Caco-2 (cell line): ENCODE data around the gene BCL2L2. TPM values are rescaled to one million over a fixed set of nuclear protein-coding genes. Genes with fewer than 3 reads are reported as not detected.

Source experiments
- BruUV-seq: library from RNA; stranded (reverse); fragments of 400-500 nt; replicated peaks from 2 replicates; lab custom pipeline; 2021; lab: Mats Ljungman, UMichigan
- CTCF ChIA-PET: fragments of 300-600 bp; sonication (Branson Sonifier 250); formaldehyde crosslinking; loops from one replicate; lab custom pipeline; 2022; ENCODE audit warnings: antibody characterized with exemption; lab: Charles Lee
- POLR2A ChIA-PET: fragments of 300-600 bp; sonication (Branson Sonifier 250); formaldehyde crosslinking; loops from one replicate; lab custom pipeline; 2022; ENCODE audit warnings: antibody characterized with exemption; lab: Charles Lee
- DNase-seq, 2 experiments: peaks; one replicate each; pipeline versions ENCODE4 v3.0.0 to v3.0.0-alpha.2; 2020 to 2022
- H3K27me3 ChIP-seq: replicated peaks from 2 replicates; pipeline ENCODE4 v1.6.0; 2011; ENCODE audit warnings: low read length; ENCODE audit not compliant: control insufficient read depth, insufficient read depth
- H3K36me3 ChIP-seq: 2 replicates; pipeline ENCODE4 v1.5.1; 2011; ENCODE audit warnings: low read length; ENCODE audit not compliant: control insufficient read depth, insufficient read depth
- H3K4me1 ChIP-seq: fragments of 250-450 bp; sonication (Bioruptor Pico); 2 replicates; pipeline ENCODE4 v1.5.1; 2020; ENCODE audit warnings: mild to moderate bottlenecking
- H3K4me3 ChIP-seq: 2 replicates; pipeline ENCODE4 v1.5.1; 2011; ENCODE audit warnings: low read depth, mild to moderate bottlenecking, control low read depth, low read length
- H3K9me3 ChIP-seq: fragments of 250-450 bp; sonication (Bioruptor Pico); 2 replicates; pipeline ENCODE4 v1.5.1; 2020; ENCODE audit warnings: mild to moderate bottlenecking, moderate library complexity
- H3K27ac Mint-ChIP-seq: one replicate; pipeline ENCODE4 v1.8.0; 2022; ENCODE audit warnings: mixed read lengths; ENCODE audit not compliant: unreplicated experiment
- H3K27me3 Mint-ChIP-seq: one replicate; pipeline ENCODE4 v1.8.0; 2022; ENCODE audit warnings: mixed read lengths; ENCODE audit not compliant: insufficient read depth, unreplicated experiment
- H3K36me3 Mint-ChIP-seq: one replicate; pipeline ENCODE4 v1.8.0; 2022; ENCODE audit warnings: mild to moderate bottlenecking, mixed read lengths; ENCODE audit not compliant: insufficient read depth, unreplicated experiment
- H3K4me1 Mint-ChIP-seq: one replicate; pipeline ENCODE4 v1.8.0; 2022; ENCODE audit warnings: low read depth, mixed read lengths; ENCODE audit not compliant: unreplicated experiment
- H3K4me3 Mint-ChIP-seq: one replicate; pipeline ENCODE4 v1.8.0; 2022; ENCODE audit warnings: mild to moderate bottlenecking, moderate library complexity, mixed read lengths; ENCODE audit not compliant: unreplicated experiment
- H3K9me3 Mint-ChIP-seq: one replicate; pipeline ENCODE4 v1.8.0; 2022; ENCODE audit warnings: mixed read lengths; ENCODE audit not compliant: unreplicated experiment
- intact Hi-C: fragments of 100-400 bp; cut with micrococcal nuclease; formaldehyde crosslinking; loops from one replicate; pipeline ENCODE4 v1.10.0; 2022; ENCODE audit not compliant: unreplicated experiment
- total RNA-seq: library from RNA; stranded (reverse); gene quantifications from 2 replicates; pipeline ENCODE4 v1.2.3, GENCODE V29; 2022
- TF ChIP-seq, protein P1 (sequence below), 2 experiments: fragments of 200-600 bp in 1 of 2; IDR thresholded peaks; 1 replicate in 1 of 2; 2 replicates in 1 of 2; pipeline versions ENCODE4 v1.5.1 to v1.8.0; 2011 to 2022; ENCODE audit warnings: antibody characterized with exemption in 1 of 2, control low read depth in 1 of 2, inconsistent platforms in 1 of 2, low read depth in 1 of 2, low read length in 1 of 2, mild to moderate bottlenecking in 1 of 2, moderate library complexity in 1 of 2; ENCODE audit not compliant: insufficient read depth in 1 of 2, severe bottlenecking in 1 of 2, unreplicated experiment in 1 of 2

BCL2L2 gene
- total RNA-seq, 1 experiment from 2014 or later, result 20.8 TPM

DNA sequence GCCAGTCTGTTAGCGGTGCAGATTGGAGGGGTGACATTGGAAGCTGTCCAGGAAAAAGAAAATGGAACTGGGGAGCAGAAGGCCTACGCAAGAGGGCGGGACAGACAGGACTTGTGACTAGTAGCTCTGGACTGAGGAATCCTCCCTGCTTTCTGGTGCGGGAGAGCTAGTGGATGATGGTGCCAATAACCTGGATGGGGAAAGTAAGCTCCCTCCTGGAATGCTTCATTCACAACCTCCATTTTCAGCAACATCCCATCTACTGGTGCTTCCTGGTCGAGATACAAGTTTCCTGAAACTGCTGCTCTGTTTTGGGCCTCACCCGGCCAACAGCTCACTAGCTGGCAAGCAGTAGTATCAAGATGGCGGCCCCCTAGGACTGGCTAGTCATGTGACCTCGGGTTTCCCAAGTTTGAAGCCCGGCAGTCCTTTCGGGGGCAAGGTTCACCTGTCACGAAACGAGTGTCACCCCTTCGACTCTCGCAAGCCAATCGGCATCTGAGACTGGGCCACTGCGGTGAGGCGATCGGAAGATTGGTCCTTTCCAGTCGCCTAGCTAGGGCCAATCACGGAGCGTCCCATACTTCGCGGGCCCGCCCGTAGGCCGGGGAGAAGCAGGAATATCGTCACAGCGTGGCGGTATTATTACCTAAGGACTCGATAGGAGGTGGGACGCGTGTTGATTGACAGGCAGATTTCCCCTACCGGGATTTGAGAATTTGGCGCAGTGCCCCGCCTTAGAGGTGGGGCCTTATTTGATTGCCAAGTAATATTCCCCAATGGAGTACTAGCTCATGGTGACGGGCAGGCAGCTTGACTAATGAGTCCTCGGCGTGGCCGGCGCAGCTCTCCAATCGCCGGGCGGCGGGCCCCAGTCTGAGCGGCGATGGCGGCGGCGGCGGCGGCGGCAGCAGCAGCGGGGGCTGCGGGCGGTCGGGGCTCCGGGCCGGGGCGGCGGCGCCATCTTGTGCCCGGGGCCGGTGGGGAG, 14.2 kb downstream of the BCL2L2 start, which contains the start of gene PABPN1:
Gene PABPN1 (plus strand): TSS at position 874 of the 988 bp plus-strand sequence. CDS start 13 bp downstream, at position 887.
- Mint-ChIP-seq H3K4me3 (peak within 1 kb of the TSS; percentile 96), H3K27me3 (no peaks in the 10 kb centered on the region), H3K4me1 (peaks cover 17% of the 10 kb centered on the region), H3K9me3 (no peaks in the 10 kb centered on the region), H3K27ac (peak within 1 kb of the TSS; percentile 96), H3K36me3 (peaks cover 70% of the 10 kb centered on the region)
- Histone ChIP-seq H3K36me3 (peaks cover 2% of the 10 kb centered on the region), H3K4me1 (peaks cover 10% of the 10 kb centered on the region), H3K4me3 (peak within 1 kb of the TSS; percentile 94), H3K9me3 (no peaks in the 10 kb centered on the region), H3K27me3 (no peaks in the 10 kb centered on the region)
- CTCF ChIA-PET, result interaction anchor here (0.5 to 2.8 kb wide), 15 partner anchors 8 to 1764 kb away, joined by 3 to 15 read pairs (median 5); partner anchors contain the start of genes ACIN1, BCL2L2, C14orf119 and HOMEZ
- TF ChIP-seq, protein P1, sequence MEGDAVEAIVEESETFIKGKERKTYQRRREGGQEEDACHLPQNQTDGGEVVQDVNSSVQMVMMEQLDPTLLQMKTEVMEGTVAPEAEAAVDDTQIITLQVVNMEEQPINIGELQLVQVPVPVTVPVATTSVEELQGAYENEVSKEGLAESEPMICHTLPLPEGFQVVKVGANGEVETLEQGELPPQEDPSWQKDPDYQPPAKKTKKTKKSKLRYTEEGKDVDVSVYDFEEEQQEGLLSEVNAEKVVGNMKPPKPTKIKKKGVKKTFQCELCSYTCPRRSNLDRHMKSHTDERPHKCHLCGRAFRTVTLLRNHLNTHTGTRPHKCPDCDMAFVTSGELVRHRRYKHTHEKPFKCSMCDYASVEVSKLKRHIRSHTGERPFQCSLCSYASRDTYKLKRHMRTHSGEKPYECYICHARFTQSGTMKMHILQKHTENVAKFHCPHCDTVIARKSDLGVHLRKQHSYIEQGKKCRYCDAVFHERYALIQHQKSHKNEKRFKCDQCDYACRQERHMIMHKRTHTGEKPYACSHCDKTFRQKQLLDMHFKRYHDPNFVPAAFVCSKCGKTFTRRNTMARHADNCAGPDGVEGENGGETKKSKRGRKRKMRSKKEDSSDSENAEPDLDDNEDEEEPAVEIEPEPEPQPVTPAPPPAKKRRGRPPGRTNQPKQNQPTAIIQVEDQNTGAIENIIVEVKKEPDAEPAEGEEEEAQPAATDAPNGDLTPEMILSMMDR (IDR thresholded peaks at IDR 0.05; ENCODE audit: insufficient read depth in 1 of 2, low read depth in 1 of 2, low read length in 1 of 2, severe bottlenecking in 1 of 2, unreplicated experiment in 1 of 2), result no peak
- POLR2A ChIA-PET, result interaction anchor here (0.5 to 3.1 kb wide), 20 partner anchors 8 to 1715 kb away, joined by 3 to 51 read pairs (median 4); partner anchors contain the start of genes ACIN1, BCL2L2, C14orf119 and HOMEZ
- DNase-seq, result peak; percentile 98 to 99
- intact Hi-C loops, result loop anchor here (1.0 to 5.0 kb wide), 5 partner anchors 15 to 714 kb away; partner anchors contain the start of genes BCL2L2, HOMEZ and NGDN
- no TSS peak for BruUV-seq

DNA sequence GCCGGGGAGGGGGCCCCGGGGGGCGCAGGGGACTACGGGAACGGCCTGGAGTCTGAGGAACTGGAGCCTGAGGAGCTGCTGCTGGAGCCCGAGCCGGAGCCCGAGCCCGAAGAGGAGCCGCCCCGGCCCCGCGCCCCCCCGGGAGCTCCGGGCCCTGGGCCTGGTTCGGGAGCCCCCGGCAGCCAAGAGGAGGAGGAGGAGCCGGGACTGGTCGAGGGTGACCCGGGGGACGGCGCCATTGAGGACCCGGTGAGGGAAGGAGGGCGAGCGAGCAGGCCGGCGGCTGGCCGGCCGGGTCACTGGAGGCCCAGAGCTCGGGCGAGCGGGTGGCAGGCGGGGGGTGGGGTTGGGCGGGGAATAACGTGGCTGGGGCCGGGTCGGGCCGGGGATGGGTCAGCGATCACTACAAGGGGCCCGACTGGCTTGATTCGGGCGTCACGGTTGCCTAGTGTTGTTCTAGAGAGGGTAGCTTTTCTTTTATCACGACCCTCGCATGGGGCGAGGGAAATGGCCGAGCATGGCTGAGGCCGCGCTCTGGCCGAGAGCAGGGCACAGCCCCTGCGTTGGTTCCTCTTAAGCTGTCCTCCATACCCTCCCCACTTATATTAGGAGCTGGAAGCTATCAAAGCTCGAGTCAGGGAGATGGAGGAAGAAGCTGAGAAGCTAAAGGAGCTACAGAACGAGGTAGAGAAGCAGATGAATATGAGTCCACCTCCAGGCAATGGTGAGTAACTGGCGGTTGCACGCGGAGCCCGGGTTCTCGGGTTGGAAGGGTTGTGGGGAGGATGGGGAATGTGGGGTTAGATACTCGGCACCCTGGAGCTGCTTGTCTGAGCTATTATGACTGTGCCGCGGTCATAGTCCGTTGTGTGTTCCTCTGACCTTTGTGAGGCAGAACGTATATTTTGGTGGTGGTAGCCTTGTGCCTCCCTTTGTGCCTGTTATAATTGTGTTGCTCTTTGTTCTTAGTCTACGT, 15.2 kb downstream of the BCL2L2 start:
- CTCF ChIA-PET, result interaction anchor here (0.7 to 2.8 kb wide), 12 partner anchors 7 to 253 kb away, joined by 3 to 15 read pairs (median 5); partner anchors contain the start of genes ACIN1, BCL2L2, C14orf119 and HOMEZ
- H3K27me3 Mint-ChIP-seq, result no peaks in the 10 kb centered on the region
- H3K4me1 Mint-ChIP-seq, result peaks cover 17% of the 10 kb centered on the region
- DNase-seq, result peak in 1 of 2 experiments; percentile 59
- Histone ChIP-seq H3K4me1 (peaks cover 10% of the 10 kb centered on the region), H3K27me3 (no peaks in the 10 kb centered on the region), H3K9me3 (no peaks in the 10 kb centered on the region), H3K4me3 (peak overlapping the region; percentile 94), H3K36me3 (peaks cover 2% of the 10 kb centered on the region)
- no TSS peak for BruUV-seq
- intact Hi-C loops, result loop anchor here (1.0 to 5.0 kb wide), 5 partner anchors 16 to 715 kb away; partner anchors contain the start of genes BCL2L2, HOMEZ and NGDN
- peak overlapping the region; percentile 96 for H3K4me3 Mint-ChIP-seq
- TF ChIP-seq, protein P1 (IDR thresholded peaks at IDR 0.05; ENCODE audit: insufficient read depth in 1 of 2, low read depth in 1 of 2, low read length in 1 of 2, severe bottlenecking in 1 of 2, unreplicated experiment in 1 of 2), result no peak
- POLR2A ChIA-PET, result interaction anchor here (0.6 to 3.1 kb wide), 16 partner anchors 9 to 841 kb away, joined by 3 to 51 read pairs (median 4); partner anchors contain the start of genes ACIN1, BCL2L2, C14orf119 and HOMEZ
- no peaks in the 10 kb centered on the region for H3K9me3 Mint-ChIP-seq
- peaks cover 75% of the 10 kb centered on the region for H3K36me3 Mint-ChIP-seq
- H3K27ac Mint-ChIP-seq, result peak overlapping the region; percentile 96
